Calu3 (cell line): ENCODE data around the gene RHCE. TPM values are rescaled to one million over a fixed set of nuclear protein-coding genes. Genes with fewer than 3 reads are reported as not detected.

ENCODE experiments used
- BruUV-seq: library from RNA; stranded (reverse); fragments of 400-500 nt; replicated peaks from 2 replicates; lab custom pipeline; 2021; lab: Mats Ljungman, UMichigan
- CTCF ChIA-PET: fragments of 300-600 bp; sonication (Branson Sonifier 250); formaldehyde crosslinking; loops from one replicate; lab custom pipeline; 2022; ENCODE audit warnings: antibody characterized with exemption; lab: Charles Lee
- DNase-seq: peaks from one replicate; pipeline ENCODE4 v3.0.0; 2022
- H3K27ac Mint-ChIP-seq: one replicate; pipeline ENCODE4 v1.8.0; 2022; ENCODE audit warnings: mixed read lengths; ENCODE audit not compliant: unreplicated experiment
- H3K27me3 Mint-ChIP-seq: one replicate; pipeline ENCODE4 v1.8.0; 2022; ENCODE audit warnings: mixed read lengths; ENCODE audit not compliant: unreplicated experiment
- H3K36me3 Mint-ChIP-seq: one replicate; pipeline ENCODE4 v1.8.0; 2022; ENCODE audit warnings: mild to moderate bottlenecking, moderate library complexity, mixed read lengths; ENCODE audit not compliant: insufficient read depth, unreplicated experiment
- H3K4me1 Mint-ChIP-seq: one replicate; pipeline ENCODE4 v1.8.0; 2022; ENCODE audit warnings: mild to moderate bottlenecking, low read depth, mixed read lengths; ENCODE audit not compliant: unreplicated experiment
- H3K4me3 Mint-ChIP-seq: one replicate; pipeline ENCODE4 v1.8.0; 2022; ENCODE audit warnings: mild to moderate bottlenecking, low read depth, moderate library complexity, mixed read lengths; ENCODE audit not compliant: unreplicated experiment
- H3K9me3 Mint-ChIP-seq: one replicate; pipeline ENCODE4 v1.8.0; 2022; ENCODE audit warnings: low read depth, mixed read lengths; ENCODE audit not compliant: unreplicated experiment
- intact Hi-C: fragments of 100-400 bp; cut with micrococcal nuclease; formaldehyde crosslinking; loops from one replicate; pipeline ENCODE4 v1.10.0; 2022; ENCODE audit not compliant: unreplicated experiment
- total RNA-seq: library from RNA; stranded (reverse); gene quantifications from 2 replicates; pipeline ENCODE4 v1.2.3, GENCODE V29; 2022
- TF ChIP-seq, protein P1 (sequence below): fragments of 200-600 bp; IDR thresholded peaks from one replicate; pipeline ENCODE4 v1.8.0; 2022; ENCODE audit warnings: antibody characterized with exemption; ENCODE audit not compliant: unreplicated experiment

Gene RHCE
- total RNA-seq, 1 experiment from 2014 or later: not detected

DNA sequence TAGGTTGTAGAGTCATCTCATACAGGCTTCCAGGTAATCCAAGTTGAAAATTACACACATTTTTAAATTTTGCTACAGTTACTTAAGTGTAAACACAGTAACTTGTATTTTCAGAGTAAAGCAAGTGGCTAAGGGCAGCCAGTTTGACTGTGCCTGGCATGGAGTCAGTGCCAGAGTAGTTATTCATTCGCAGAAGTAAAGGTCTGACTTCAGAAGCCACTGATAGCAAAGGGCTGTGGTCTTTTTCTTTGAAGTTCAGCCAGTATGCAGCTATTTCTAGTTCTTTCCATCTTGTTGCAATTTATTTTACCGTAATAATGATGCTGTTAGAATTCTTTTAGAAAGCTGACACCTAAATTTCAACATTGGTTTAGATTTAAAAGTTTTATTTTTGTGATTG lies 73.1 kb downstream of the RHCE start:
- intact Hi-C loops: no loop called here
- Mint-ChIP-seq H3K27me3 (no peaks in the 10 kb centered on the region), H3K27ac (no peak overlapping the region), H3K4me1 (peaks cover 10% of the 10 kb centered on the region), H3K36me3 (peaks cover 15% of the 10 kb centered on the region), H3K9me3 (no peaks in the 10 kb centered on the region), H3K4me3 (no peak overlapping the region)
- no peak for DNase-seq
- no TSS peak for BruUV-seq
- TF ChIP-seq, protein P1, sequence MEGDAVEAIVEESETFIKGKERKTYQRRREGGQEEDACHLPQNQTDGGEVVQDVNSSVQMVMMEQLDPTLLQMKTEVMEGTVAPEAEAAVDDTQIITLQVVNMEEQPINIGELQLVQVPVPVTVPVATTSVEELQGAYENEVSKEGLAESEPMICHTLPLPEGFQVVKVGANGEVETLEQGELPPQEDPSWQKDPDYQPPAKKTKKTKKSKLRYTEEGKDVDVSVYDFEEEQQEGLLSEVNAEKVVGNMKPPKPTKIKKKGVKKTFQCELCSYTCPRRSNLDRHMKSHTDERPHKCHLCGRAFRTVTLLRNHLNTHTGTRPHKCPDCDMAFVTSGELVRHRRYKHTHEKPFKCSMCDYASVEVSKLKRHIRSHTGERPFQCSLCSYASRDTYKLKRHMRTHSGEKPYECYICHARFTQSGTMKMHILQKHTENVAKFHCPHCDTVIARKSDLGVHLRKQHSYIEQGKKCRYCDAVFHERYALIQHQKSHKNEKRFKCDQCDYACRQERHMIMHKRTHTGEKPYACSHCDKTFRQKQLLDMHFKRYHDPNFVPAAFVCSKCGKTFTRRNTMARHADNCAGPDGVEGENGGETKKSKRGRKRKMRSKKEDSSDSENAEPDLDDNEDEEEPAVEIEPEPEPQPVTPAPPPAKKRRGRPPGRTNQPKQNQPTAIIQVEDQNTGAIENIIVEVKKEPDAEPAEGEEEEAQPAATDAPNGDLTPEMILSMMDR: no peak
- CTCF ChIA-PET: no interaction called here

GRCh38 chr1:25343872-25344271 lies 76.8 kb downstream of the RHCE start:
- intact Hi-C loops: no loop called here

GRCh38 chr1:25342846-25343245 lies 77.8 kb downstream of the RHCE start:
- Mint-ChIP-seq H3K27ac (no peak overlapping the region), H3K4me1 (peaks cover 10% of the 10 kb centered on the region), H3K9me3 (no peaks in the 10 kb centered on the region), H3K27me3 (no peaks in the 10 kb centered on the region), H3K36me3 (peaks cover 32% of the 10 kb centered on the region), H3K4me3 (no peak overlapping the region)
- intact Hi-C loops: no loop called here
- no peak for DNase-seq
- BruUV-seq: no TSS peak
- CTCF ChIA-PET: no interaction called here
- TF ChIP-seq, protein P1: no peak

More at GRCh38 chr1:25343872-25344271, 76.8 kb downstream of the RHCE start:
- Mint-ChIP-seq H3K27me3 (no peaks in the 10 kb centered on the region), H3K9me3 (no peaks in the 10 kb centered on the region), H3K4me1 (peaks cover 10% of the 10 kb centered on the region), H3K4me3 (no peak overlapping the region), H3K27ac (no peak overlapping the region), H3K36me3 (peaks cover 22% of the 10 kb centered on the region)
- TF ChIP-seq, protein P1: no peak
- no TSS peak for BruUV-seq
- DNase-seq: no peak
- CTCF ChIA-PET: no interaction called here

DNA sequence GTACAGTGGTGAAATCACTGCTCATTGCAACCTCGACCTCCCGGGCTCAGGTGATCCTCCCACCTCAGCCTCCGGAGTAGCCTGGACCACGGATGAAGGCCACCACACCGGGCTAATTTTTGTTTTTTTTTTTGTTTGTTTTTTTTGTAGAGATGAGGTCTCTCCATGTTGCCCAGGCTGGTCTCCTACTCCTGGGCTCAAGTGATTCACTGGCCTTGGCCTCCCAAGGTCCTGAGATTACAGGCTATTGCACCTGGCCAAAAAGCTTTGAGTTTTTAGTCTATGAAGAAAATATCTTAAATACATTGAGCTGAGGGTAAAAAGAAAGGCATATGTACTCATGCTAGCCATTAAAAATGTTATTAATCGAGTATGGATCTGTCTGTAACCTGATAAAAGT lies 78.9 kb downstream of the RHCE start:
- Mint-ChIP-seq H3K4me3 (no peak overlapping the region), H3K4me1 (peaks cover 10% of the 10 kb centered on the region), H3K9me3 (no peaks in the 10 kb centered on the region), H3K27me3 (no peaks in the 10 kb centered on the region), H3K36me3 (peaks cover 32% of the 10 kb centered on the region), H3K27ac (no peak overlapping the region)
- no peak for DNase-seq
- intact Hi-C loops: no loop called here
- CTCF ChIA-PET: no interaction called here
- no TSS peak for BruUV-seq
- TF ChIP-seq, protein P1: no peak
